IPS-NIHi7 (cell line): ENCODE data around the gene ADAM23.

ENCODE experiments used
- DNase-seq: peaks from one replicate; pipeline ENCODE4 v3.0.0; 2012; ENCODE audit warnings: mixed read lengths; ENCODE audit errors: extremely low spot score

The ADAM23 gene

GRCh38 chr2:206443735-206444527 lies 599 bp downstream of the ADAM23 start:
- DNase-seq: peak; percentile 74

DNA sequence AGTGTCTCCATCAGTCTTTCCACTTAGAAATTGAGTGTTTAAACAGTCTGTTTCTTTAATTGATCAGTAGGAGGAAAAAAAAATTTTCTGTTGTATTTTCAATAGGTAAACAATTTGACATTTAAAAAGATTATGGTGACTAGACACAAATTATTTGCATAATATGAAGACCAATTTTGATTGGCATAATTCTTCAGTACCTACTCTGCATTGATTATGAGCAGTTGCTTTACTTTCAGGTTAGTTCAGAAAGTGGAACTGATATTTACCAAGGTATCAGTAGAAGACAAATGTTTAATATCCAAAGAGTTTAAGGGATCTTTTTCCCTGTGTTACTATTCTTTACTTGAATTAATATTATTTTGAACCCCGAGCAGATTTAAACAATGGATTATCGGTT lies 2.6 kb downstream of the ADAM23 start:
- no peak for DNase-seq

GRCh38 chr2:206452242-206452641 lies 8.9 kb downstream of the ADAM23 start:
- DNase-seq: no peak

DNA sequence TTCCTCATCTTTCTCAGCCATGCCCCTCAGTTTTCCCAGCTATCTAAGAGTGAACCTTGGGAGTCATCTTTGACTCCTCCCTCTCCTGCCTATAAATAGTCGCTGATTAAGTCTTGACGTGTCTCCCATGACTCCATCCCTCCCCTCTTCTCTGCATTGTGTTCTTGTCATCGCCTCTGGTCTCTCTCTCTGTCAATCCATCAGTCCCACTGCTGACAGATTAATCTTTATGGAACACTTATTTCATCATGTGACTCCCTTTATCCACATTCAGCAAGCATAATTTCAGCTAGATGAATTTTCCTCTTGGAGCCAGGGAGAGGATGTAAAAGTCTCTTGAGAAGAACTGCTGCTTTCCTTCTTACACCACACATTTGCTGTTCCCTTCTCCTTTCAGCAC lies 9.4 kb downstream of the ADAM23 start:
- no peak for DNase-seq

DNA sequence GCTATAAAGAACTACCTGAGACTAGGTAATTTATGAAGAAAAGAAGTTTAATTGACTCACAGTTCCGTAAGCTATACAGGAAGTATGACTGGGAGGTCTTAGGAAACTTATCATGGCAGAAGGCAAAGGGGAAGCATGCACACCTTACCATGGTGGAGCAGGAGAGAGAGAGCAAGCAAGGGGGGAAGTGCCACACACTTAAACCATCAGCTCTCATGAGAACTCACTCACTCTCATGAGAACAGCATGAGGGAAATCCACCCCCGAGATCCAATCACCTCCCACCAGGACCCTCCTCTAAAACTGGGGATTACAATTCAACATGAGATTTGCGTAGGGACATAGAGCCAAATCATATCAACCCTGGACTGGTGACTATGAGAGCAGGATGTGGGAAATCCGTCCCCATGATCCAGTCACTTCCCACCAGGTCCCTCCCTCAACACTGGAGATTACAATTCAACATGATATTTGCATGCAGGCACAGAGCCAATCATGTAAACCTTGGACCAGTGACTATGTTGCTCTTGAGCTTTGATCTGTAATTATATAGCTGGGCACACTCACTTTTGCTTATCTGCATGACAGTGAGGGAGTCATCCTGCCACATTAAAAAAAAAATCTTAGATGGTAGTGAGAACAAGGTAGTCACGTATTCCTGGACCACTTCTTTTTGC lies 12.9 kb downstream of the ADAM23 start:
- DNase-seq: no peak

DNA sequence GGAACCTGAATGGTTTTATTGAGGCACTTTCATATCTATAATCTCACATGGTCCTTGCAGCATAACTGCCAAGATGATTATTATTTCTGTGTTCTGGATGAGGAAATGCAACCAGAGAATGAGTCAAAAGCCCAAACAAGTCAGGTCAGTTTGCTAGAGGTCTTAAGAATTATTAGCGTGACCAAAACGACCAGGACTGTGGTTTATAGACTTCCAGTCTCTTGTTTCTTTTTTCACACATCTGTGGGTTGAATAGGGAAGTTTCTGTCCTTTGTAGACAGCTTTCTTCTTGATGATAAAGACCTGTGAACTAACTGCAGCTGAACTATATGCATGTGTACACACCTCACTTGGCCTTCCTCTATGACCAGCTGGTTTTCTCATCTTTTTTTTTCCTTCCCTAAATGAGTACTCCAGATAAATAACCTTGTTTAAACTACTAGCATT lies 13.9 kb downstream of the ADAM23 start:
- DNase-seq: no peak

- DNase-seq: peak; percentile 73
Observed at GRCh38 chr2:206462240-206462854, 19.0 kb downstream of the ADAM23 start.

DNA sequence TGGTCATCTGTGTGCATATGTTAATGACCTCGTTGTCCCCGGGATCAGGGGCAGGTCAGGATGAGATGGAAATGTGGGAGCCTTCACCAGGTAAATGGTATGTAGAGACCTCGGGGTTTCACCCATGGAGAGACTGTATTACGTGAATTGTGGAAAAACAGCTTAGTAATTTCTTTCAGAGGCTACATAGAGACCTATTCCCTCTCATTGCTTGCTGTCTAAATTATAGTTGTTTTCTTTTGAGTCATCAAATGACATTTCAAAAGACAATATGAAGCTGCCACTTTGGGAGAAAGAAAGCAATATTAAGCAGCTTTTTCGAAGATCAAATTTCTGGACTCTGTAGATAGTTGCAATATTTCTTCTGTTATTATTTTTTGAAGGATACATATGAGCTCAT lies 20.4 kb downstream of the ADAM23 start:
- DNase-seq: no peak

DNA sequence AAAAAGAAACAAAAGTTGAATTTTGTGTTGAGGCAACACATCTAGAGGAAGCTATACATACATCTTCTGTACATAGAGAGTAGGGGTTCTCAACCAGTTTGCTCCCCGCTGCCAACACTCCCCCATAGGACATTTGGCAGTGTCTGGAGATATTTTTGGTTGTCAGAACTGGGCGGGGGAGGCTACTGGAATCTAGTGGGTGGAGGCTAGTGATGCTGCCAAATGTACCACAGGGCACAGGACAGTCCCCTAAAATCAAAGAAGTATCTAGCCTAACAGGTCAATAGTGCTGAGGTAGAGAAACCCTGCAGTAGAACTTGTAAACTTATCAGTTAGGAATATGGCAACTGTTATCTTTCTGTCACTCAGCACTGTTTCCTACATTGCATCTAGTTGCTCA lies 21.3 kb downstream of the ADAM23 start:
- DNase-seq: no peak

DNA sequence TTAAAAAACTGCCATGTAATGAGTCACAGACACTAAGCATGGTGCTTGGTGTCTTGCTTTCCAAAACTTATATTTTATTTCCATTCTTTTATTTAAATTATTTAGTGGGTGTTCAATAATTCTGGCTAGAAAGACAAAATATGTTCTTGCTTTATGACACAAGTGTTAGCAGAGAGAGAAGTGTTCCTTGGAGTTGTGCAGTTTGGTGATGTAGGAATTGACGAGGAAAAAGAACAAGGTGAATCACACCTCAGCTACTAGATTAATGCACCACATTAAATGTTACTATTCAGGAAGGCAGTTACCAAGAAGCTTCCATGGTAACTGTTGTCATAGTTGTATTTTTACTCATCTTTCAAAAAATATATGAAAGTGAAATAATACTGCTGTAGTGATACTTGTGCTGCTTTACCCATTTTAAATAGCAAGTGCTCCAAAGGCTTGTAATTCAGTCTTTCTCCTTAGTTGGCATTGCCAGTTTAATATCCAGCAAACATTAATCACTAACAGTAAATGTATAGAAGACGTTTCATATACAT lies 28.3 kb downstream of the ADAM23 start:
- no peak for DNase-seq

DNA sequence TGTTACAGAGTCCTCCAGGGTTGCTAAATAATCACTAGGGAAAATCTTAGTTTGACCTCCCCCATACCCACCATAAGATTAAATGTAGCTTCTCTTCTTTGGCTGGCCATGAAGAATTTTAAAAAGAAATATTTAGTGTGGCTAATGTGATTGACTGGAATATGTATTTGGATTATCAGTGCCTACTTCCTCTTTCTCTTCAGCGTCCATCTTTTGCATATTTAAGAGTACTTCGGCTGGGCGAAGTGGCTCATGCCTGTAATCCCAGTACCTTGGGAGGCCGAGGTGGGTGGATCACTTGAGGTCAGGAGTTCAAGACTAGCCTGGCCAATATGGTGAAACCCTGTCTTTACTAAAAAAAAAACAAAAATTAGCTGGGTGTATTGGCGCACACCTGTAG lies 28.8 kb downstream of the ADAM23 start:
- DNase-seq: no peak

- no peak for DNase-seq
Observed at GRCh38 chr2:206474099-206474498, 30.8 kb downstream of the ADAM23 start.

GRCh38 chr2:206477296-206477695 lies 34.0 kb downstream of the ADAM23 start:
- DNase-seq: no peak

DNA sequence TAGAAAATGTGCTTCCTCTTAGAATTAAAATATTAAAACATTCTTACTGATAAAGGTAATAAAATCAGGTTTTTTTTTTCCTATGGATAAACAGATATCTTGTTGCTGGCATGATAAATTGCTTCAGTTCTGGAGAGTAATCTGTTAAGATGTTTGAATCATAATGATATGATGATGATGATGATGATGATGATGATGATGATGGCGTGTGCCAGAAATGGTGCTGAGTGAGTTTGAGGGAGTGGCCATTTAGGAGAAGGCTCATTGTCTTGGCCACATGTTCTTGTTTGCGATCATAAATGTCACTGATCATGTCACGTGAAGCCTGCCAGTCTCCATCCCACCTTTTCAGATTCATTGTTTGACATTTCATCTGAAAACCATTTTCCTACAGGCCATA lies 35.0 kb downstream of the ADAM23 start:
- no peak for DNase-seq

DNA sequence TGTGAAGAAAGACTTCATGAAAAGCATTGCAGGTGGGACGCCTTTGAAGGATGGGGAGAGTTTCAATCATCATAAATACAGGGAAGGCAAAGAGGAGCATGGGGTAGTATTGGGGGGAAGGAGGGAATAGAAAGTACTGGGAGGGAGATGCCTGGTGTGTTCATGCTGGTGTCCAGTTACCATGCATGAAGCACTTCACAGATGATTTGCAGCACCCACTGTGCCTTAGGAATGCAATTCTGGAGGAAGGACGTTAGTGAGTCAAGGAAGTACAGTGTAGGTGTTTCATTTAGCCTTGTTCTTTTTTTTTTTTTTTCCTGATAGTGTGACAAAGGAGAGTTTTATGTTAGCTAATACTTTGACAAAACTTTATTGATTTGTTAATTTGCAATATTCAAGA lies 36.8 kb downstream of the ADAM23 start:
- DNase-seq: no peak

DNA sequence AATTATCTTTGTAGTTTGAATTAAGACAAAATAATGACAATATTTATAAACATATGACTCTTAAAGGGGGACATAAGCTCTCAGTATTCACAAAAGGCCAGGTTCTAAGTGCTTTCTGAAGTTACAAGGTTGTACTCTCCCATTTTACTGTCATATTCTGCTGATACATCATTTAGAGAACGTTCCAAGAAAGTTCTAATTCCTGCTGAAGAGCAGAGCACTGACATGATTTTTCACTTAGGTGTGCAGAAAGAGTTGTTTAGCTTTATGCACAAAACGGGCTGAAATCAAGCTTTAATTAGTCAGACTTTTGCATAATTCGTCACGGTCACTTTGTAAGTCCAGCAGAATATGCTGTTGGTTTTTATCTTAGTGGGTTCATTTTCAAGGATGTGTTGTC lies 37.3 kb downstream of the ADAM23 start:
- DNase-seq: no peak

DNA sequence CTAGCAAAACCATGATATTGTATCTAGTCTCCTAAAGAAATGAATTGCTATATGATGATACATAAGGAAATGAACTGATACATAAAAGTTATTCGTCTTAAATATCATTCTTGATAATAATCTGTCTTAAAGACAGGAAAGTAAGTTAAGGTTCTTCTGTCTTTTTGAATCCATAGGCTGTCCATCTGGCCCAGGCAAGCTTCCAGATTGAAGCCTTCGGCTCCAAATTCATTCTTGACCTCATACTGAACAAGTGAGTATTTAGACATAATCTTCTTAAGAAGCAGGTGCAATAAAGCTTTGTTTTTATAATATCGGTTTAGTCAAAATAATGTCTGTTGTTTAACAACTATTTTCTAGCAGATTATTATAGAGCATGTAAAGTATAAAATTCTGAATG lies 37.7 kb downstream of the ADAM23 start:
- no peak for DNase-seq

- no peak for DNase-seq
Observed at GRCh38 chr2:206482123-206482522, 38.8 kb downstream of the ADAM23 start.

- DNase-seq: no peak
Observed at GRCh38 chr2:206482633-206483032, 39.3 kb downstream of the ADAM23 start.

DNA sequence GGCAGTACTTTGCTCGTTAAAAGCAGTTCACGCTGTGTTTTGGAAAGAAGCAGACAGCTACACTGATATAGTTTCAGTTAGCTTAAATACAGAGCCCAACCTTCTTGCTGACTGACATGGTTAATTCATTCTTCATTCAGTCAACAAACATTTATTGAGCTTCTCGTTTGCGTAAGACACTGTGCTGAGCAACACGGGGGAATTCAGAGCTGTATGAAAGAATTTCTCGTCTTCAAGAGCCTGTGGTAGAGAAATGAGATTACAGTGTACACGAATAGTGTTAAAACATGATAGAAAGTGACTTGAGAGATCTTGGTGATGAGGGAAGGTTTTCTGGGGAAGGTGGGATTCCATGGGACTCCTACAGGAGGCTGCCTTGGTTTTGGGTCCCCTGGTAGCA lies 44.7 kb downstream of the ADAM23 start:
- no peak for DNase-seq

GRCh38 chr2:206488623-206489022 lies 45.3 kb downstream of the ADAM23 start:
- DNase-seq: peak; percentile 10

GRCh38 chr2:206494061-206494460 lies 50.7 kb downstream of the ADAM23 start:
- DNase-seq: no peak

DNA sequence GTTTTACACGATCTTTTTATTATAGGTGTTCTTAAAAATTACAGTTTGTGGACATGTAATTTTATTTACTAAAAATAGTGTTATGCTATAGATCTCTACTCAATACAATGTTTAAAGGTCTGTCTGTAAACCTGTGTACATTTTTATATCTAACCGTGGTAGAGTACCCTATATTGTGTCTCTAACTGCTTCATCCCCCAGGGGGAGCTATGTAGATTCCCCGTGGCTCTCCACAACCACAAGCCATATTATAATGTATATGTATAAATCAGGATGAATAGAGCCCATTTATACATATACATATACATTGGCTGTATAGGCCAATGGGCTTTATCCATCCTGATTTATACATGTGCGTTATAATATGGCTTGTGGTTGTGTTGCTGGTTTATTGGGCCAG lies 59.4 kb downstream of the ADAM23 start:
- no peak for DNase-seq
